Osteoblast (primary cell): ENCODE data around the gene NTSR1. TPM values are rescaled to one million over a fixed set of nuclear protein-coding genes. Genes with fewer than 3 reads are reported as not detected.

ENCODE experiments used
- DNase-seq: peaks from one replicate; pipeline ENCODE4 v3.0.0; 2011; ENCODE audit warnings: low spot score, mixed read lengths; ENCODE audit not compliant: insufficient read length; ENCODE audit errors: missing footprints
- H2AFZ ChIP-seq: 2 replicates; pipeline ENCODE4 v1.6.0; 2011; ENCODE audit warnings: mild to moderate bottlenecking, low read length
- H3K27ac ChIP-seq: 2 replicates; pipeline ENCODE4 v1.5.1; 2011; ENCODE audit warnings: mild to moderate bottlenecking, low read depth, low read length, moderate library complexity
- H3K27me3 ChIP-seq: 2 replicates; pipeline ENCODE4 v1.6.0; 2012; ENCODE audit warnings: mild to moderate bottlenecking, control low read depth, inconsistent platforms, low read length, moderate library complexity; ENCODE audit not compliant: insufficient read depth
- H3K36me3 ChIP-seq: 2 replicates; pipeline ENCODE4 v1.5.1; 2011; ENCODE audit warnings: mild to moderate bottlenecking, low read length, control low read depth, moderate library complexity; ENCODE audit not compliant: insufficient read depth
- H3K4me1 ChIP-seq: 2 replicates; pipeline ENCODE4 v1.5.1; 2011; ENCODE audit warnings: mild to moderate bottlenecking, low read length, control low read depth, moderate library complexity; ENCODE audit not compliant: insufficient read depth
- H3K4me2 ChIP-seq: 2 replicates; pipeline ENCODE4 v1.6.0; 2011; ENCODE audit warnings: mild to moderate bottlenecking, low read length; ENCODE audit not compliant: insufficient read depth
- H3K4me3 ChIP-seq: fragments of 200-600 bp; sonication (generic); 3 replicates; pipeline ENCODE4 v1.5.1; 2012; ENCODE audit warnings: mild to moderate bottlenecking, low read length, inconsistent platforms; ENCODE audit not compliant: insufficient read depth
- H3K79me2 ChIP-seq: 2 replicates; pipeline ENCODE4 v1.6.0; 2012; ENCODE audit warnings: mild to moderate bottlenecking, low read length, control low read depth, inconsistent platforms; ENCODE audit not compliant: insufficient read depth
- H3K9me3 ChIP-seq: 2 replicates; pipeline ENCODE4 v1.5.1; 2011; ENCODE audit warnings: low read depth, low read length, control low read depth
- H4K20me1 ChIP-seq: 2 replicates; pipeline ENCODE4 v1.6.0; 2012; ENCODE audit warnings: mild to moderate bottlenecking, low read length, control low read depth; ENCODE audit not compliant: insufficient read depth
- total RNA-seq: library from RNA; depleted of rRNA; stranded (reverse); fragments of >200 nt; gene quantifications from 2 replicates; pipeline ENCODE4 v1.2.3, GENCODE V29; 2012
- TF ChIP-seq, protein P1 (sequence below): IDR thresholded peaks from 2 replicates; pipeline ENCODE4 v1.5.1; 2011; ENCODE audit warnings: mild to moderate bottlenecking, low read depth, low read length, moderate library complexity; ENCODE audit errors: extremely low read depth

Gene NTSR1
- total RNA-seq, 1 donor: not detected

DNA sequence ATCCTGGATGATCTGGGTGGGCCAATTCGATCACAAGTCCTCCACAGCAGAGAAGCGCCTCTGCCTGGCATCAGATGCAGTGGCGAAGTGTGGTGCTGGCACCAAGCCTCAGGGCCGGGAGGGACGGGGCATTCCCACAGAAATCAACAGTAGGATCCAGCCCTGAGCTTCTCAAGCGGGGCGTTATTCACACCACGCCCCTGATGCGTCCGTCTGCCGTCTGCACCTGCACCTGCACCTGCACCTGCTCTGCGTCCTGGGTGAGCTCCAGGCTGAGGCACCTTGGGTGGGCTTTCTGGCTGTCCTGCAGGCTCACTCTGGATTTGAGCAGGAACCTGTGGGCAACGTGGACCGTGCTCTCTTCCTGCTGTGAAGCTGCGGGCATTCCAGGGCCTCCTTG, 13.8 kb upstream of the NTSR1 start:
- Histone ChIP-seq H3K4me1 (no peaks in the 10 kb centered on the region), H3K27ac (no peak overlapping the region), H3K4me2 (no peak overlapping the region), H3K36me3 (no peaks in the 10 kb centered on the region), H3K79me2 (no peaks in the 10 kb centered on the region), H3K9me3 (no peaks in the 10 kb centered on the region), H3K27me3 (peaks cover 34% of the 10 kb centered on the region), H4K20me1 (no peaks in the 10 kb centered on the region), H2AFZ (no peak overlapping the region), H3K4me3 (no peak overlapping the region)
- TF ChIP-seq, protein P1, sequence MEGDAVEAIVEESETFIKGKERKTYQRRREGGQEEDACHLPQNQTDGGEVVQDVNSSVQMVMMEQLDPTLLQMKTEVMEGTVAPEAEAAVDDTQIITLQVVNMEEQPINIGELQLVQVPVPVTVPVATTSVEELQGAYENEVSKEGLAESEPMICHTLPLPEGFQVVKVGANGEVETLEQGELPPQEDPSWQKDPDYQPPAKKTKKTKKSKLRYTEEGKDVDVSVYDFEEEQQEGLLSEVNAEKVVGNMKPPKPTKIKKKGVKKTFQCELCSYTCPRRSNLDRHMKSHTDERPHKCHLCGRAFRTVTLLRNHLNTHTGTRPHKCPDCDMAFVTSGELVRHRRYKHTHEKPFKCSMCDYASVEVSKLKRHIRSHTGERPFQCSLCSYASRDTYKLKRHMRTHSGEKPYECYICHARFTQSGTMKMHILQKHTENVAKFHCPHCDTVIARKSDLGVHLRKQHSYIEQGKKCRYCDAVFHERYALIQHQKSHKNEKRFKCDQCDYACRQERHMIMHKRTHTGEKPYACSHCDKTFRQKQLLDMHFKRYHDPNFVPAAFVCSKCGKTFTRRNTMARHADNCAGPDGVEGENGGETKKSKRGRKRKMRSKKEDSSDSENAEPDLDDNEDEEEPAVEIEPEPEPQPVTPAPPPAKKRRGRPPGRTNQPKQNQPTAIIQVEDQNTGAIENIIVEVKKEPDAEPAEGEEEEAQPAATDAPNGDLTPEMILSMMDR: no peak
- DNase-seq: no peak

DNA sequence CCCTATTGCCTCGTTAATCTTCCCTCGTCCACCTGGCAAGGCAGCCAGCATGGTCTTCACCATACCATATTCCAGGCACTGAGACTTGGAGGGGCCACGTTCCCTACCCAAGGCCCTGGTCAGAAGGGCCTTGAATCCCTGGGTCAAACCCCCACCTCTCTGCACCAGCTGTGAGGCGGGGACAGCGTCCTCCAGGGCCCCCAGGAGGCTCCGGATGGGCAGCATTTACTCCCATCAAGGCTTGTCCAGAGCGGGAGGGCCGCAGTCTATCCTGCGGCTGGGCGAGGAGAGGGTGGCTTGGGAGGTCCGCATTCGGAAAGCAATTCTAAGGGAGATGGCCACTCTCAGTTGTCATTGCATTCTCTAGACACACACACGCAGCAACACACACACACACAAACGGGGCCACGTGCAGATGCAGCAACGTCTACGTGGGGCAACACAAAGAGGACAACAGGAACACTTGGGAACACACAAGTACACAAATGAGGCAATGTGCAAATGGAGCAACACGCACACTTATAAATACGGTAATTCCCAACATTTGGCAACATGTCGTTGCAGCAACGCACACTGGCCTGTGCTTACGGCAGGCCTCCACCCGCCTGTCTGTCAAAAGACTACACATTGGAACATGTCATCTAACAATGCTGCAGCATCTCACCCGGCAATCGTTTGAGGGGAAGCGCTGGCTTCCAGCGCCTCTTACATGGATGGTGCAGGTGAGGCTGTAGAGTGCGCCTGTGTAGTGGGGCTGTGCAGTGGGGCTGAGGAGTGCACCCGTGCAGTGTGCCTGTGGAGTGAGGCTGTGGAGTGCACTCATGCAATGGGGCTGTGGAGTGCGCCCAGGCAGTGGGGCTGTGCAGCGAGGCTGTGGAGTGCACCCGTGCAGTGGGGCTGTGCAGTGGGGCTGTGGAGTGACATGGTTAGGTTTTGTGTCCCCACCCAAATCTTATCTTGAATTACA, 12.9 kb upstream of the NTSR1 start:
- H3K36me3 ChIP-seq: no peaks in the 10 kb centered on the region
- no peaks in the 10 kb centered on the region for H4K20me1 ChIP-seq
- H3K4me3 ChIP-seq: no peak overlapping the region
- H3K4me2 ChIP-seq: no peak overlapping the region
- no peaks in the 10 kb centered on the region for H3K79me2 ChIP-seq
- no peaks in the 10 kb centered on the region for H3K4me1 ChIP-seq
- H3K27ac ChIP-seq: no peak overlapping the region
- no peak for DNase-seq
- H3K9me3 ChIP-seq: no peaks in the 10 kb centered on the region
- H3K27me3 ChIP-seq: peaks cover 39% of the 10 kb centered on the region
- TF ChIP-seq, protein P1: no peak
- no peak overlapping the region for H2AFZ ChIP-seq

DNA sequence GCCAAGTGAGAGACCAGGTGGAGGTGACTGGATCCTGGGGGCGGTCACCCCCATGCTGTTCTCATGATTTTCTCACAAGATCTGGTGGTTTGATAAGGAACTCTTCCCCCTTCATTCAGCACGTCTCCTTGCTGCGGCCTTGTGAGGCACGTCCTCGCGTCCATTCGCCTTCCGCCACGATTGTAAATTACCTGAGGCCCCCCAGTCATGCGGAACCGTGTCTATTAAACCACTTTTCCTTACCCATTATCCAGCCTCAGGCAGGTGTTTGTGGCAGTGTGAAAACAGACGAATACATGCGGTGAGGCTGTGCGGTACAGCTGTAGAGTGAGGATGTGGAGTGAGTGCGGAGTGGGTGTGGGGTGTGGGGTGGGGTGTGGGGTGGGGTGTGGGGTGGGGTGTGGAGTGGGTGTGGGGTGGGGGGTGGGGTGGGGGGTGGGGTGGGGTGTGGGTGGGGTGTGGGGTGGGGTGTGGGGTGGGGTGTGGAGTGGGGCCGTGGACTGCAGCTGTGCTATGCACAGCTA, 12.1 kb upstream of the NTSR1 start:
- no peaks in the 10 kb centered on the region for H3K36me3 ChIP-seq

More for the DNA sequence above, 12.1 kb upstream of the NTSR1 start:
- Histone ChIP-seq H3K79me2 (no peaks in the 10 kb centered on the region), H3K27me3 (peaks cover 39% of the 10 kb centered on the region), H3K4me2 (no peak overlapping the region), H3K4me1 (no peaks in the 10 kb centered on the region), H4K20me1 (no peaks in the 10 kb centered on the region), H3K4me3 (no peak overlapping the region), H3K9me3 (no peaks in the 10 kb centered on the region), H2AFZ (no peak overlapping the region), H3K27ac (no peak overlapping the region)
- TF ChIP-seq, protein P1: no peak
- DNase-seq: no peak
